Suprapubic skin (tissue), 4 donors: ENCODE measurements around the gene CASQ2. TPM values are rescaled to one million over a fixed set of nuclear protein-coding genes. Genes with fewer than 3 reads are reported as not detected.

Experiments used
- DNase-seq, 2 donors: peaks; one replicate each; pipeline ENCODE4 v3.0.0-alpha.2; 2019; ENCODE audit warnings: low spot score in 2 of 2
- H3K27ac ChIP-seq: fragments of 200-600 bp; sonication (generic); one replicate; pipeline ENCODE4 v1.5.1; 2019
- H3K27me3 ChIP-seq: fragments of 200-600 bp; sonication (generic); one replicate; pipeline ENCODE4 v1.5.1; 2019
- H3K36me3 ChIP-seq: fragments of 200-600 bp; sonication (generic); one replicate; pipeline ENCODE4 v1.5.1; 2019
- H3K4me1 ChIP-seq: fragments of 200-600 bp; sonication (generic); one replicate; pipeline ENCODE4 v1.5.1; 2019
- H3K4me3 ChIP-seq: fragments of 200-600 bp; sonication (generic); one replicate; pipeline ENCODE4 v1.5.1; 2019; ENCODE audit warnings: mild to moderate bottlenecking
- H3K9me3 ChIP-seq: fragments of 200-600 bp; sonication (generic); one replicate; pipeline ENCODE4 v1.5.1; 2019
- EP300 ChIP-seq: sonication (generic); formaldehyde crosslinking; IDR thresholded peaks from one replicate; pipeline ENCODE4 v1.6.1; 2017; ENCODE audit warnings: antibody characterized with exemption
- POLR2A ChIP-seq, 2 donors: fragments of 450-650 bp; IDR thresholded peaks; one replicate each; pipeline ENCODE4 v1.6.1; 2017; ENCODE audit warnings: antibody characterized with exemption in 2 of 2, mild to moderate bottlenecking in 2 of 2, moderate library complexity in 2 of 2
- POLR2AphosphoS5 ChIP-seq, 3 donors: sonication (generic); formaldehyde crosslinking; IDR thresholded peaks; one replicate each; pipeline ENCODE4 v1.6.1; 2017; ENCODE audit warnings: antibody characterized with exemption in 3 of 3
- WGBS: methylation state at CpG from one replicate; pipeline ENCODE4 v1.1.5; 2018; 5-methylcytosine and 5-hydroxymethylcytosine counted together
- total RNA-seq, 4 donors: library from RNA; depleted of rRNA; stranded (reverse); fragments of >200 nt; gene quantifications; one replicate each; pipeline ENCODE4 v1.1.0, GENCODE V29; 2016
- TF ChIP-seq, protein P1 (sequence below), 2 donors: fragments of 200-600 bp in 1 of 2; fragments of 450-650 bp in 1 of 2; sonication (generic) in 1 of 2; IDR thresholded peaks; one replicate each; pipeline ENCODE4 v1.5.1; 2016 to 2019; ENCODE audit warnings: antibody characterized with exemption in 2 of 2, mild to moderate bottlenecking in 1 of 2, moderate library complexity in 1 of 2

Gene CASQ2
- total RNA-seq, 4 donors from 2014 or later: 1.5 to 3.6 (median 2.5) TPM

DNA sequence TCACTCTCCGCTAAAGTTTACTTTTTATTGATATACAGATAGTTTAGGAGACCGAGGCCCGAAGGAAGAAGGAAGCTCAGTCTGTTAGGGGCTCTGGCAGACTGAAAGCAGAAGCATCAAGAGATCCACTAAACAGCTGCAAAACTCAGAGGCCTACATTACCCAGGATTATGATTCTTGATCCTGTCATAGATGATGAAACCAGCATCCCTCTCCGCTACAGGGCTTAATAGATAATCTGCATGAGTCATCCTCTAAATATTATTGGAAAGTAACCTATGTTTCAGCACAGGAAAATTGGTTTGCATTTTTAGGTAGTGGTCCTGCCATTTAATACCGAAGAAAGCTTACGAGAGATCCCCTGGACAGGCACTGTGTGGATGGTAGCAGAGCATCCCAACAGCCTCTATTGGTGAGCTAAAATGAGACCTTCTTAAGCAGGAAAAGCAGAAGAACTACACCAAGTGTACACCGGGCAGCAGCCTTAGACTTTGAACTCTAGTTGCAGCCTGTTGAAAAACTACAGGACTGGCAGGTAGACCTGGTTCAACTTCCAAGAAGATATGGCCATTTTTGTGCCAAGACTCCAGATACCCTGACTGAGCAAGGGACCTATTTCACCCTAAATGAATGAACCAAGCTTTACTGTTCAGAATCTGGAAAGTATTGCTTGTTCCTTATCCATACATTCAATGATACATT lies 6.8 kb downstream of the CASQ2 start:
- no peaks in the 10 kb centered on the region for H3K36me3 ChIP-seq
- H3K4me3 ChIP-seq: no peak overlapping the region
- H3K27ac ChIP-seq: no peak overlapping the region
- WGBS: 88% methylated on average over 7 of the region's 7 CpGs
- no peaks in the 10 kb centered on the region for H3K27me3 ChIP-seq
- TF ChIP-seq POLR2AphosphoS5 (IDR thresholded peaks at IDR 0.05) (no peak), POLR2A (IDR thresholded peaks at IDR 0.05) (no peak), EP300 (no peak)
- TF ChIP-seq, protein P1, sequence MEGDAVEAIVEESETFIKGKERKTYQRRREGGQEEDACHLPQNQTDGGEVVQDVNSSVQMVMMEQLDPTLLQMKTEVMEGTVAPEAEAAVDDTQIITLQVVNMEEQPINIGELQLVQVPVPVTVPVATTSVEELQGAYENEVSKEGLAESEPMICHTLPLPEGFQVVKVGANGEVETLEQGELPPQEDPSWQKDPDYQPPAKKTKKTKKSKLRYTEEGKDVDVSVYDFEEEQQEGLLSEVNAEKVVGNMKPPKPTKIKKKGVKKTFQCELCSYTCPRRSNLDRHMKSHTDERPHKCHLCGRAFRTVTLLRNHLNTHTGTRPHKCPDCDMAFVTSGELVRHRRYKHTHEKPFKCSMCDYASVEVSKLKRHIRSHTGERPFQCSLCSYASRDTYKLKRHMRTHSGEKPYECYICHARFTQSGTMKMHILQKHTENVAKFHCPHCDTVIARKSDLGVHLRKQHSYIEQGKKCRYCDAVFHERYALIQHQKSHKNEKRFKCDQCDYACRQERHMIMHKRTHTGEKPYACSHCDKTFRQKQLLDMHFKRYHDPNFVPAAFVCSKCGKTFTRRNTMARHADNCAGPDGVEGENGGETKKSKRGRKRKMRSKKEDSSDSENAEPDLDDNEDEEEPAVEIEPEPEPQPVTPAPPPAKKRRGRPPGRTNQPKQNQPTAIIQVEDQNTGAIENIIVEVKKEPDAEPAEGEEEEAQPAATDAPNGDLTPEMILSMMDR (IDR thresholded peaks at IDR 0.05): no peak
- peaks cover 3% of the 10 kb centered on the region for H3K4me1 ChIP-seq
- no peaks in the 10 kb centered on the region for H3K9me3 ChIP-seq
- DNase-seq: no peak

DNA sequence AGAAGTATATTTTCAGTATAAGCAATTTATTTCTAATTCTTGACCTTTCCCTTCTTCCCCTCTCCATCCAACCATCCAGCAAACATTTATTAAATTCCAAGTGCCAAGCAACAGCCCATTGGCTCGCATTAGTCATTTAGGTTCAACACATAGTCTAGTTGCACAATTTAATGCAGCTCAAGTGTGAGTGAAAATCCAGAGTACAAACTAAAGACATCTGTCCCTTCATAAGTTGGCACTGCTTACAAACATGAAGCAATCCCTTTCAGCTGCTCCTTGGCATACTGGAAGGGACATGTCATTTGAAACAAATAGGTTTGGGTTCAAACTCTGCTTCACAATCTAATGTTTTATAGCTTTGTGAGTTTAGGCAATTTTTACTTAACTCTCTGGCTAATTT lies 10.7 kb downstream of the CASQ2 start:
- no peak for DNase-seq

DNA sequence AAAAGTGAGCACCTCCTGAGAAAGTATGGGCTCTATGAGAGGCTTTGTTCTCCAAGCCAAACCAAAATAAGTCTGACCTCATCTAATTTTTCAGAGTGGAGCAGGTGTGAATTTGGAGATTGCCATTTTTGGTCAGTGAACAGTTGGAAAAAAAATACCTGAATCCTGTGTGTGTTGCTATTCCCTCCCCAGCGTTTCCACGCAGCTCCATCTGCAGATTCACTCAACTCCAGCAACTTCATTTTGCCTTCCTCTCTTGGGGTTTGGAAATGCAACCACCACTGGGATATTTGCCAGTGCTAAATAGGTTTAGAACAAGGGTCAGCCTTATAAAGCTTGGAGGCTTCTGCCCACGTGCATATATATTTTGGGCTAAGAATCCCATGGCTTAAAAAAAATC lies 11.2 kb downstream of the CASQ2 start:
- Histone ChIP-seq H3K27me3 (no peaks in the 10 kb centered on the region), H3K4me1 (peaks cover 12% of the 10 kb centered on the region), H3K9me3 (no peaks in the 10 kb centered on the region), H3K27ac (no peak overlapping the region), H3K36me3 (no peaks in the 10 kb centered on the region), H3K4me3 (no peak overlapping the region)
- TF ChIP-seq EP300 (no peak), POLR2A (IDR thresholded peaks at IDR 0.05) (no peak), POLR2AphosphoS5 (IDR thresholded peaks at IDR 0.05) (no peak)
- TF ChIP-seq, protein P1 (IDR thresholded peaks at IDR 0.05): no peak
- no peak for DNase-seq
- WGBS: 45% methylated on average over 3 of the region's 3 CpGs

More for the DNA sequence above, 10.7 kb downstream of the CASQ2 start:
- 33% methylated on average over 1 of the region's 1 CpG for WGBS
- no peaks in the 10 kb centered on the region for H3K36me3 ChIP-seq
- H3K4me3 ChIP-seq: no peak overlapping the region
- TF ChIP-seq EP300 (no peak), POLR2AphosphoS5 (IDR thresholded peaks at IDR 0.05) (no peak), POLR2A (IDR thresholded peaks at IDR 0.05) (no peak)
- TF ChIP-seq, protein P1 (IDR thresholded peaks at IDR 0.05): no peak
- no peaks in the 10 kb centered on the region for H3K27me3 ChIP-seq
- H3K27ac ChIP-seq: no peak overlapping the region
- H3K4me1 ChIP-seq: peaks cover 12% of the 10 kb centered on the region
- H3K9me3 ChIP-seq: no peaks in the 10 kb centered on the region

DNA sequence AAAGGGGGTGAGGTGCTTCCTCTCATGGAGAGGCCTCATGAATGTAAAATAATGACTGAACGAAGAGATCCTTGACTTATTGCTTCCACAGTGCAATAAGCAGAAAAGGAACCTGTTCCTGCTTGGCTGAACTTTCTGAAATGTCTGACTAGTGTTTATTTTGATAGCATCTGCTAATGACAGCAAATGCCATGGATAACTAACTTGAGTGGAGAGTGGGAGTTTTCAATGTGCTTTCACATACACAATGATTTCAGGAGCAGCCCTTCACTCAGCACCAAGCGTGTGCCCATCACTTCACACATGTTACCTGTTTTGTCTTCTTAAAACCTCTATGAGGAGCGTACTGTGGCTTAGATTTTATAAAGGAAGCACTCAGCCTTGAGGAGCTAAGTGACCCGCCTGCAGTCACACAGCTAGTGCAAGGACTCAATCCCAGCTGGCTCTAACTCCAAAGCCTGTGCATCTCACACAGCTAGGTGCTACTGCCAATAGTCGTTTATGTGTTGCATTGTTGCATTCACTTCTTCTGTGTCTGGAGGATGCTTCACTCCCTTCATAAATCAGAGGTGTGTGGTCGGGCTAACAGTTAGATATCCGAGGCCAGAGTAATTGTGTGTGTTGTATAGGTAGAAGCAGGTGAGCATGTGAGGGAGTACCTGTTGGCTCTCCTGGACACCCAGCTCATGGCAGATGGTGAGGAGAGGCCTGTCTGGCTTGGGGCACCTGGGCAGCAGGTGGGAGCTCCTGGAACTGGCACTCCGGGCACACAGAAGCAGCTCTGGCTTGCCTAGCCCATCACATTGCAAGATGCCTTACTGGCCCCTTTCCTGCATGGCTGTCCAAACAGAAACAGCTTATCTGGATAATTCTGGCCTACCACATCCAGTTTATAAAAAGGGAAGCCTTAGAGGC lies 12.8 kb downstream of the CASQ2 start:
- Histone ChIP-seq H3K27ac (no peak overlapping the region), H3K36me3 (no peaks in the 10 kb centered on the region), H3K9me3 (no peaks in the 10 kb centered on the region), H3K27me3 (no peaks in the 10 kb centered on the region), H3K4me1 (peaks cover 12% of the 10 kb centered on the region), H3K4me3 (no peak overlapping the region)
- TF ChIP-seq POLR2AphosphoS5 (IDR thresholded peaks at IDR 0.05) (no peak), EP300 (no peak), POLR2A (IDR thresholded peaks at IDR 0.05) (no peak)
- TF ChIP-seq, protein P1 (IDR thresholded peaks at IDR 0.05): no peak
- DNase-seq: no peak
- WGBS: 86% methylated on average over 7 of the region's 8 CpGs

DNA sequence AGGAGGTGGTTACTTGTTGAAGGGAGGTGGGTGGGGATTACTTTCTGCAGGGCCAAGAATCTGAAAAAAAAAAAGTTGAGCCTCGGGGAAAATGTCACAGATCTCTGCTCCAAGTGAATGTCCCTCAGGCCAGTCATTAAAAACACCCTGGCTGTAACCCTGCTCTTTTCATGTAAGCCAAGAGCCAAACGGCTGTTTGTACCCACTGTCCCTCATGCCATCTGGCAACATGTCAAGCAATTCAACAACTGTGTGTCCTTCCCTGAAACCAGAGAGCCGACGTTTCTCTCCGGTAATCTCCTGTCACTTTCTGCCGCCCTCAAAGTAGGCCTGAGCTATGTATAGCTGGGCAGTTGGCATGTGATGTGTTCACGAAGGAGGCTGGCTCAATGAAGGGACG lies 14.7 kb downstream of the CASQ2 start:
- Histone ChIP-seq H3K27ac (no peak overlapping the region), H3K4me1 (peaks cover 18% of the 10 kb centered on the region), H3K9me3 (no peaks in the 10 kb centered on the region), H3K36me3 (no peaks in the 10 kb centered on the region), H3K4me3 (no peak overlapping the region), H3K27me3 (no peaks in the 10 kb centered on the region)
- TF ChIP-seq, protein P1 (IDR thresholded peaks at IDR 0.05): no peak
- no peak for TF ChIP-seq EP300
- no peak for TF ChIP-seq POLR2AphosphoS5 (IDR thresholded peaks at IDR 0.05)
- no peak for TF ChIP-seq POLR2A (IDR thresholded peaks at IDR 0.05)
- DNase-seq: no peak
- 67% methylated on average over 7 of the region's 8 CpGs for WGBS
